22Rv1 (cell line): ENCODE measurements around the gene GJC2.

Experiments used
- H3K27ac ChIP-seq: fragments of 450-650 bp; 2 replicates; pipeline ENCODE4 v1.5.1; 2017
- ZFX ChIP-seq: fragments of 450-650 bp; IDR thresholded peaks from 2 replicates; pipeline ENCODE4 v1.6.1; 2017; ENCODE audit warnings: antibody characterized with exemption, borderline replicate concordance
- TF ChIP-seq, protein P1 (sequence below): fragments of 450-650 bp; IDR thresholded peaks from 2 replicates; pipeline ENCODE4 v1.5.1; 2017; ENCODE audit warnings: mild to moderate bottlenecking

The GJC2 gene

DNA sequence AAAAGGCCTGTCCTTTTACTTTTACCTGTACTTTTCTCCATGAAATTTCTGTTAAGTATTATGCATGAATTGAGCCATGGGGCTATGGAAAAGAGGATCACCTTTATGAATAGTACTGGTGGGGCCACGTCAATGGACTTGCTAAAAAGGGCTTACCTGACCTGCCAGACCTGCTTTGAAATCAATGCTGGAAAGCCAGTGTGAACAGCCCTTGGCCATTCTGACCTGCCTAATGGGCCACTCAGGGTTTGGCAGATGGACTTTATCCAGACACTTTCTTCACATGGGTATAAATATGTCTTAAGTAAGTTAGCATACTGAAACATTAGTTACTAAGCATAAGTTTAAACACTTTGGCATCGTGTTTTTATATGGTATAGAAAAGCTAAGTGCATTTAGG lies 18.0 kb upstream of the GJC2 start:
- no peak for TF ChIP-seq ZFX
- TF ChIP-seq, protein P1, sequence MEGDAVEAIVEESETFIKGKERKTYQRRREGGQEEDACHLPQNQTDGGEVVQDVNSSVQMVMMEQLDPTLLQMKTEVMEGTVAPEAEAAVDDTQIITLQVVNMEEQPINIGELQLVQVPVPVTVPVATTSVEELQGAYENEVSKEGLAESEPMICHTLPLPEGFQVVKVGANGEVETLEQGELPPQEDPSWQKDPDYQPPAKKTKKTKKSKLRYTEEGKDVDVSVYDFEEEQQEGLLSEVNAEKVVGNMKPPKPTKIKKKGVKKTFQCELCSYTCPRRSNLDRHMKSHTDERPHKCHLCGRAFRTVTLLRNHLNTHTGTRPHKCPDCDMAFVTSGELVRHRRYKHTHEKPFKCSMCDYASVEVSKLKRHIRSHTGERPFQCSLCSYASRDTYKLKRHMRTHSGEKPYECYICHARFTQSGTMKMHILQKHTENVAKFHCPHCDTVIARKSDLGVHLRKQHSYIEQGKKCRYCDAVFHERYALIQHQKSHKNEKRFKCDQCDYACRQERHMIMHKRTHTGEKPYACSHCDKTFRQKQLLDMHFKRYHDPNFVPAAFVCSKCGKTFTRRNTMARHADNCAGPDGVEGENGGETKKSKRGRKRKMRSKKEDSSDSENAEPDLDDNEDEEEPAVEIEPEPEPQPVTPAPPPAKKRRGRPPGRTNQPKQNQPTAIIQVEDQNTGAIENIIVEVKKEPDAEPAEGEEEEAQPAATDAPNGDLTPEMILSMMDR = no peak
- no peak overlapping the region for H3K27ac ChIP-seq

DNA sequence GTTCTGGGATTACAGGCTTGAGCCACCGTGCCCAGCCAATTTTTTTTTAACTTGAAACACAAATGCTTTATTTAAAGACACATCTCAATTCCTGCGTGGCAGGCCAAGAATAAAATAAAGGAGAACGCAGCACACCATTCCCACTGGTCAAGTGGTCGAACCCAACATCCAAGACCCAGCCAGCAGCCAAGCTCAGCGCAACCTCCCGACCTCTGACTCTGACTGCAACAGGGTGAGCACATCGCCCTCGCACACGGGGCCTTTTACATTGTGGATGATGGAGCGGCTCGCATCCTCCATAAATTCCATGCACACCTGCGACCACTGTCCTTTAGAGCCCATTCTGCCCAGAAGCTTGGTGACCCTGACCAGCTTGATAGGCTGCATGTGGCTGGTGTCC lies 15.1 kb upstream of the GJC2 start:
- H3K27ac ChIP-seq = no peak overlapping the region
- TF ChIP-seq, protein P1 = no peak
- no peak for TF ChIP-seq ZFX

DNA sequence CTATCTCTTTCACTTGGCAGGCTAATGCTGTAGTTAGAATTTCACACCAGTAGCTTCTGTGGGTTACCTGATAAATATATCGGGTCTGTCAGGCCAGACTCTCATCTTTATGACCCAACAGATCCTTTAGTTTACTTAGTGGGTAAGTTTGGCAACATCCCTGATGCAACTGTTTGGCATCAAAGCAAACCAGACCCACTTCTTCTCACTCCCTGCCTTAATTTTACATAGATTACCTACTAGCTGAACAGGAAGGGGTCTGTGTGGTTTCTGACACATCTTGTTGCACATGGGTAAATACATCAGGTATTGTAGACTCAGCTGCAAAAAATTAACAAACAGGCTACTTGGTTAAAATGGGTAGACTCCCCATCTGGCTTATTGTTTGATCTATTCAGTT lies 12.8 kb upstream of the GJC2 start:
- TF ChIP-seq ZFX = no peak
- TF ChIP-seq, protein P1 = no peak
- no peak overlapping the region for H3K27ac ChIP-seq

DNA sequence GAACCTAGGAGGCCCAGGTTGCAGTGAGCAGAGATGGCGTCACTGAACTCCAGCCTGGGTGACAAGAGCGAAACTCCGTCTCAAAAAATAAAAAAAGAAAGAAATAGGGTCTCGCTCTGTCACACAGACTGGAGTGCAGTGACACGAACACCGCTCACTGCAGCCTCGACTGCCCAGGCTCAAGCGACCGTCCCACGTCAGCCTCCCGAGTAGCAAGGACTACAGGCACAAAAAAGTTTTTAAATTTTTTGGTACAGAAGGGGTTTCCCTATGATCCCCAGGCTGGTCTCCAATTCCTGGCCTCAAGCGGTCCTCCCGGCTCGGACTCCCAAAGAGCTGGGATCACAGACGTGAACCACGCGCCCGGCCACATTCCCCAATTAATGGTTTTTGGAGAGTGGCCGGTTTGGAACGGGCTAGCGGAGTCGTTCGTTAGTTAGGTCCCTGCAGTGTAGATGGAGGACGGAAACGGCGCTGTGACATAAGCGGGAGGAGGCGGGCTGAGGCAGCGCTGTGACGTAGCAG lies 10.3 kb upstream of the GJC2 start:
- H3K27ac ChIP-seq = peak overlapping the region; percentile 86
- TF ChIP-seq, protein P1 = no peak
- TF ChIP-seq ZFX = no peak

DNA sequence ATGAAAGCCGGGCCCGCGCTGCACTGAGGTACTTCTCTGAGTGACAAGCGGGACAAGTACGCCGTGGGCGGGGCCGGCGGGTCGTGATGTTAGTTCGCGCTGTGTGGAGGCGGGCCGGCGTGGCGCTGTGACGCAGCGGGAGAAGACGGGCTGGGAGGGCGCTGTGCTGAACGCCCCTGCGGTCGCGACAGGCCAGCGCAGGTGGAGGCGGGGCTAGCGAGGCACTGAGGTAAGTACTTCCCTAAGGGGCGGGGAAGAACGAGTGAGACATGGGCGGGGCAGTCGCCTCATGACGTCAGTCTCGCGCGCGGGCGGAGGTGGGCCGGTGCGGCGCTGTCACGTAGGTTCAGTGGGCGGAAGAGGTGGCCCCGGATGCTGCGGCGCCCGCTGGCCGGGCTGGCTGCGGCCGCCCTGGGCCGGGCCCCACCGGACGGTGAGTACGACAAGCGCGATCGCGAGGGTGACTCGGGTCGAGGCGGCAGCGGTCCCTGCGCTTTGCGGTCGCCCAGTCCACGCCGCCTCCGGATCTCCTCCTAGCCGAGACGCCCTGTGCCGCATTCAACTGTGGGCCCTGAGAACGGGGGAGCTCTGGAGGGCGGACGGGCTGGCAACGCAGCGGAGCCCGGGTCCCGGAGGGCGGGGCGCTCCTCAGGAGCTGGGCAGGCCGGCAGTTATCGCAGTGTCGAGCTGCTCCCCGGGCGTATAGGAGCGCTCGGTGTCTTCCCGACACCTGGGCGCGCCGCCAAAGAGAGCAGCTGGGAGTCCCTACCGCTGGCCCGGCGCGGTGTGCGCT lies 9.6 kb upstream of the GJC2 start, which contains the start of gene GUK1:
Gene GUK1 (plus strand): TSS at position 349 of the 793 bp plus-strand sequence. CDS start 24 bp downstream, at position 373.
- H3K27ac ChIP-seq = peak within 1 kb of the TSS; percentile 86
- TF ChIP-seq, protein P1 = peak; percentile 51
- no peak for TF ChIP-seq ZFX

DNA sequence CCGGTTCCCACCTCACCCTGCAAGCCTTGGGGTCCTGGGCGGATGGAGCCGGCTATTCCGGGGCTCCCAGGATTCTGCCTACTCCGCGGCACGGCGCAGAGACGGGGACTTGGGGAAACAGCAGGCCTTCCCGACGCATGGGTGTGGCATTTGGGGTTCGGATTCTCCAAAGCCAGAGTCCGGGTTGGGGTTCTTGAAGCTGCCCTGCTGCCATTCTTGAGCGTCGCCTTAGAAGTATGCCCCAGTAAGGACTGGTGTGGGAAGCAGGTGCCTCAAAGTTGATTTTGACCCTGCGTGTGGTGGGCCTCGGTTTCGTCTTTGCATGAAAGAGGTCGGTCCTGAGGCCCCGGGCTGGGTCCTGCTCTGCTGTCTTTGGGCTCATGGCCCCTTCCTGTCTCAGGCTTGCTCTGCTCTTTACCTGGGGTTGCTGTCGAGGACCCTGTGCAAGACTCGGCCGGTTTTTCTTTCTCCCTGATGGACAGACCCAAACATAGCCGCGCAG lies 9.0 kb upstream of the GJC2 start:
- peak overlapping the region; percentile 86 for H3K27ac ChIP-seq
- no peak for TF ChIP-seq ZFX
- TF ChIP-seq, protein P1 = no peak
